Ovary (tissue), 9 donors: ENCODE data around the gene SLC22A12. TPM values are rescaled to one million over a fixed set of nuclear protein-coding genes. Genes with fewer than 3 reads are reported as not detected.

Experiments used
- DNase-seq, 5 donors: peaks; one replicate each; pipeline ENCODE4 v3.0.0-alpha.2; 2019 to 2020
- H3K27ac ChIP-seq, 2 donors: fragments of 200-600 bp; one replicate each; pipeline versions ENCODE4 v1.5.1 to v1.8.0; 2019 to 2022
- H3K27me3 ChIP-seq: fragments of 200-600 bp; one replicate; pipeline ENCODE4 v1.8.0; 2022
- H3K36me3 ChIP-seq: fragments of 200-600 bp; sonication (generic); one replicate; pipeline ENCODE4 v1.5.1; 2019
- H3K4me1 ChIP-seq: one replicate; pipeline ENCODE4 v1.8.1; 2013; ENCODE audit warnings: mild to moderate bottlenecking, moderate library complexity; ENCODE audit not compliant: insufficient read depth
- H3K4me3 ChIP-seq: fragments of 200-600 bp; sonication (generic); one replicate; pipeline ENCODE4 v1.5.1; 2017
- H3K9me3 ChIP-seq, 2 donors: fragments of 200-600 bp in 1 of 2; sonication (generic) in 1 of 2; one replicate each; pipeline versions ENCODE4 v1.5.1 to v1.8.1; 2013 to 2019; ENCODE audit warnings: mild to moderate bottlenecking in 1 of 2, moderate library complexity in 1 of 2
- EP300 ChIP-seq: sonication (generic); formaldehyde crosslinking; IDR thresholded peaks from one replicate; pipeline ENCODE4 v1.6.1; 2017; ENCODE audit warnings: antibody characterized with exemption
- POLR2A ChIP-seq: fragments of 450-650 bp; IDR thresholded peaks from one replicate; pipeline ENCODE4 v1.6.1; 2017; ENCODE audit warnings: antibody characterized with exemption, mild to moderate bottlenecking, moderate library complexity
- WGBS, 3 donors: extraction: QIAGEN DNeasy Blood & Tissue Kit in 1 of 3; methylation state at CpG; one replicate each; pipeline versions ENCODE4 v1.1.5 to v1.1.7; 2013 to 2017; 5-methylcytosine and 5-hydroxymethylcytosine counted together
- intact Hi-C, 4 donors: fragments of 100-400 bp; cut with DNase I; formaldehyde crosslinking; loops; one replicate each; pipeline versions ENCODE4 v1.11.0 to v1.15.1; 2022 to 2023
- polyA plus RNA-seq, 2 donors: library from polyadenylated mRNA; stranded (reverse); fragments of 200-250 nt in 1 of 2; fragments of 350-450 nt in 1 of 2; fragmentation: Illumina TruSeq in 1 of 2; extraction: RNeasy Lipid Tissue Mini Kit (QIAGEN cat#74804) in 1 of 2; gene quantifications; one replicate each; pipeline ENCODE4 v1.2.3, GENCODE V29; 2013 to 2014
- total RNA-seq, 7 donors: library from RNA; depleted of rRNA in 2 of 7; stranded (reverse); fragments of >200 nt in 2 of 7; fragmentation: NEBNext Ultra II Directional in 3 of 7; extraction: Animal tissue kit (Norgen Biotek cat#: 25700) in 3 of 7; gene quantifications; one replicate each; pipeline versions ENCODE4 v1.1.0 to v1.2.4, GENCODE V29; 2016 to 2023
- TF ChIP-seq, protein P1 (sequence below), 3 donors: fragments of 450-650 bp in 2 of 3; fragments of 200-600 bp in 1 of 3; IDR thresholded peaks; one replicate each; pipeline versions ENCODE4 v1.5.1 to v1.8.0; 2016 to 2022; ENCODE audit warnings: antibody characterized with exemption in 3 of 3, mild to moderate bottlenecking in 1 of 3
- donor health status: DM: no; HTN: no; CAD: no; lungs with moderate emphysema.
- donor health status: DM: no; HTN: no; CAD: no.
- donor health status: Bipolar disorder and iron deficiency.
- donor health status: DM: yes; HTN: yes; CAD: no.
- donor health status: DM: no; HTN: no; CAD: no.
- donor health status: DM: yes; HTN: yes; CAD: no.

SLC22A12 gene
- total and polyA plus RNA-seq, 9 donors: not detected

DNA sequence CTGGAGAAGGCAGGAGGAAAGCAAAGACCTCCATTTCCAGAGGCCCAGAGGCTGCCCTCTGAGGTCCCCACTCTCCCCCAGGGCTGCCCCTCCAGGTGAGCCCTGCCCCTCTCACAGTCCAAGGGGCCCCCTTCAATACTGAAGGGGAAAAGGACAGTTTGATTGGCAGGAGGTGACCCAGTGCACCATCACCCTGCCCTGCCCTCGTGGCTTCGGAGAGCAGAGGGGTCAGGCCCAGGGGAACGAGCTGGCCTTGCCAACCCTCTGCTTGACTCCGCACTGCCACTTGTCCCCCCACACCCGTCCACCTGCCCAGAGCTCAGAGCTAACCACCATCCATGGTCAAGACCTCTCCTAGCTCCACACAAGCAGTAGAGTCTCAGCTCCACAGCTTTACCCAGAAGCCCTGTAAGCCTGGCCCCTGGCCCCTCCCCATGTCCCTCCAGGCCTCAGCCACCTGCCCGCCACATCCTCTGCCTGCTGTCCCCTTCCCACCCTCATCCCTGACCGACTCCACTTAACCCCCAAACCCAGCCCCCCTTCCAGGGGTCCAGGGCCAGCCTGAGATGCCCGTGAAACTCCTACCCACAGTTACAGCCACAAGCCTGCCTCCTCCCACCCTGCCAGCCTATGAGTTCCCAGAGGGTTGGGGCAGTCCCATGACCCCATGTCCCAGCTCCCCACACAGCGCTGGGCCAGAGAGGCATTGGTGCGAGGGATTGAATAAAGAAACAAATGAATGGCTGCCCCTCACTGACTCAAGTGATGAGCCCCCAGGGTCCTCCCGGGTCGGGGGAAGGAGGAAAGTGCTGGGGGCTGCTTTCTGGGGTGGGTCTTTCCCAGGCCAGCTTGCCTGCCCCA, 10.8 kb downstream of the SLC22A12 start:
- Histone ChIP-seq H3K9me3 (no peaks in the 10 kb centered on the region), H3K4me3 (no peak overlapping the region), H3K27ac (no peak overlapping the region), H3K36me3 (no peaks in the 10 kb centered on the region), H3K4me1 (no peaks in the 10 kb centered on the region), H3K27me3 (no peaks in the 10 kb centered on the region)
- intact Hi-C loops: no loop called here
- no peak for DNase-seq
- 74 to 79% (median 75%) methylated on average over 12 of the region's 12 CpGs for WGBS, 3 donors
- TF ChIP-seq, protein P1, sequence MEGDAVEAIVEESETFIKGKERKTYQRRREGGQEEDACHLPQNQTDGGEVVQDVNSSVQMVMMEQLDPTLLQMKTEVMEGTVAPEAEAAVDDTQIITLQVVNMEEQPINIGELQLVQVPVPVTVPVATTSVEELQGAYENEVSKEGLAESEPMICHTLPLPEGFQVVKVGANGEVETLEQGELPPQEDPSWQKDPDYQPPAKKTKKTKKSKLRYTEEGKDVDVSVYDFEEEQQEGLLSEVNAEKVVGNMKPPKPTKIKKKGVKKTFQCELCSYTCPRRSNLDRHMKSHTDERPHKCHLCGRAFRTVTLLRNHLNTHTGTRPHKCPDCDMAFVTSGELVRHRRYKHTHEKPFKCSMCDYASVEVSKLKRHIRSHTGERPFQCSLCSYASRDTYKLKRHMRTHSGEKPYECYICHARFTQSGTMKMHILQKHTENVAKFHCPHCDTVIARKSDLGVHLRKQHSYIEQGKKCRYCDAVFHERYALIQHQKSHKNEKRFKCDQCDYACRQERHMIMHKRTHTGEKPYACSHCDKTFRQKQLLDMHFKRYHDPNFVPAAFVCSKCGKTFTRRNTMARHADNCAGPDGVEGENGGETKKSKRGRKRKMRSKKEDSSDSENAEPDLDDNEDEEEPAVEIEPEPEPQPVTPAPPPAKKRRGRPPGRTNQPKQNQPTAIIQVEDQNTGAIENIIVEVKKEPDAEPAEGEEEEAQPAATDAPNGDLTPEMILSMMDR (IDR thresholded peaks at IDR 0.05): no peak
- TF ChIP-seq EP300: no peak
- no peak for TF ChIP-seq POLR2A

DNA sequence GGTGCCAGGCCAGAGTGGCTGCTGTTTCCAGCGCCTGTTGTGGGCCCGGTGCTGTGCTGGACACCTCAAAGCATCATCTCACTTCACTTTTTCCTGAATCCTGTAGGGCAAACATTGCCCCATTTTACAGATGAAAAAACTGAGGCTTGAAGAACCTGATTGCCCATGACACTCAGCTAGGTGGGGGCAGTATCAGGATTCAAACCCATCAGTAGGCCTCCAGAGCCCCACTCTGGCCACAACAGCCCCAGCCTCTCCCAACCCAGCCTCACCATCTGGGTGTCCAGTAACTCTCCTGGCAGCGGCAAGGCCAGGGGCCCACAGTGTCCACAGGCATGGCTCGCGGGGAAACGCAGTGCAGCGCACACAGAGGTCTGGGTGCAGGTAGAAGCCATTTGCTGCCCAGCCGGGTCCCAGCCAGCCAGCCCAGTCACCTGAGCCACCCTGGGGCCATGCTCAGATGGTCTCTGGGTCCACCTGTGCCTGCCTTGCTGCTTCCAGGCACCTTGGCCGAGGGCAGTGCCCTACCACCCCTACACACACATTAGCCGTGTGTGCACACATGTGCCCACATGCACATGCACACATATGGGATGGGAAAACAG, 11.5 kb downstream of the SLC22A12 start:
- Histone ChIP-seq H3K27ac (no peak overlapping the region), H3K4me1 (peaks cover under 1% of the 10 kb centered on the region), H3K36me3 (no peaks in the 10 kb centered on the region), H3K27me3 (no peaks in the 10 kb centered on the region), H3K9me3 (no peaks in the 10 kb centered on the region), H3K4me3 (no peak overlapping the region)
- intact Hi-C loops: no loop called here
- TF ChIP-seq POLR2A (no peak), EP300 (no peak)
- TF ChIP-seq, protein P1 (IDR thresholded peaks at IDR 0.05): no peak
- 82 to 91% (median 88%) methylated on average over 10 of the region's 10 CpGs for WGBS, 3 donors
- no peak for DNase-seq

DNA sequence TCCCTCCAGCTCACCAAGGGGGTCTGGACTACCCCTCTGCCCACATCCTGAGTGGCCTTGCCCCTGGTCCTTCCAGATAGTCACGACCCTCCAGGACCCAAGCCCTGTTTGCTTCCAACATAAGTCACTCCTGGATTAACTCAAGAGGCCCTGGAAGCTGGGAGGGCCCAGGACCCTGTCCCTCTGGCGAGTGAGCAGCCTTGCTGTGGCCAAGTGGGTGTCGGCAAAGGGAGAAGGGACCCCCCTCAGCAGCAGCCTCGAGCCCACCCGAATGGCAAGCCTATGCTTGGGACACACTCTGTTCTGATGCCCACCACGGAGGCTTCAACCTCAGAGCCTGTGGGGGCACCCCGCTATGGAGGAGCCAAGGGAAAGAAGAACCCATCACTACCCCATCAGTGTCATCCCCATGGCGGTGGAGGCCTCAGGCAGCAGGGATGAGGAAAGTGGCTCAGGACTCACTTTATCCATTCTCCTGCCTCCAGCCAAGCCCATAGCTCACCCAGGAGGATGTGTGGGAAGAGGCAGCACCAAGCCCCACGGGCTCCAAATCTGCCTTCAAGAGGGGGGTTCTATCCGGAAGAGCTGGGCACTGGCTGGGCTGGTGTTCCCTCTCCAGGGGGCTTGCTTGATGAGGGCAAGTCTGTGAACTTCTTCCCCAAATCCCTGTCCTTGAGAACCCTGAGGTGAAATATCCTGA, 12.5 kb downstream of the SLC22A12 start:
- 77 to 80% (median 78%) methylated on average over 10 of the region's 10 CpGs for WGBS, 3 donors
- intact Hi-C loops: no loop called here
- no peaks in the 10 kb centered on the region for H3K36me3 ChIP-seq
- TF ChIP-seq EP300 (no peak), POLR2A (no peak)
- TF ChIP-seq, protein P1 (IDR thresholded peaks at IDR 0.05): no peak
- H3K27ac ChIP-seq: no peak overlapping the region
- H3K4me1 ChIP-seq: peaks cover 3% of the 10 kb centered on the region
- DNase-seq: no peak
- no peak overlapping the region for H3K4me3 ChIP-seq
- H3K27me3 ChIP-seq: no peaks in the 10 kb centered on the region
- H3K9me3 ChIP-seq: no peaks in the 10 kb centered on the region

DNA sequence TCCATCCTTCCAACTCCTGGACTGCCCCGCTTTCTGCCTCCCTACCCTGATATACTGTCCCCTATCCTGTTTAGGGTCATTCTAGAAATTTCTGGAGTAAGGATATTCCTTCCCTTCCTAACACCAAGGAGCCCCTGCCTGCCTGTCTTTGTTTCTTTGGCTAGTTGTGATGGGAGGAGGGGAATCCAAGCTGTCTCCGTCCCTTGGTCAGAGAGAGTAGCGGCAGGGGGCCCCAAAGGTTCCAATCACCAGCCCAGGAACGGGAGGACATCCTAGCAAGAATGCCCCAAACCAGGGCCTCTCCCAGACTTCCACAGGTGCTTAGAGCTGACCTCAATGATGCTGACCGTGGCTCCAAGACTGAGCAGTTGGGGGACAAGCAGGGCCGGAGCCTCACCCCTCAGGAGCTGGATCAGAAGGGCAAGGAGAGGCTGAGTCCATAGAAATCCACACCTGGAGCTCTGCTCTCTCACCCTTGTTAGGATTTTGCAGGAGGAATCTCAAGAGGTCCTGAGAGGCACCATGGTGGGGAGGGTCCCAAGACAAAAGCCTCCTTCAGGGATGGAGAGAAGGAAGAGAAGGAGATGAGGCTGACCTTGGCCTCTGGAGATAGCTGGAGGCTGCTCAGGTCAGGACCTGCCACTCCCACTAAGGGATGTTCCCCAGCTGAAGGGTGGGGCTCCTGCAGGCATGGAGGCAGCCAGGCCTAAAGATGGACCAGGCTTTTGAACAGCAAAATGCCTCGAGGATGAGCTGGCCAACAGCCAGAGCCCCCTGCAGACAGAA, 13.6 kb downstream of the SLC22A12 start:
- no peak for DNase-seq
- no peaks in the 10 kb centered on the region for H3K27me3 ChIP-seq
- 73 to 79% (median 76%) methylated on average over 7 of the region's 7 CpGs for WGBS, 3 donors
- no peaks in the 10 kb centered on the region for H3K9me3 ChIP-seq
- TF ChIP-seq EP300 (no peak), POLR2A (no peak)
- TF ChIP-seq, protein P1 (IDR thresholded peaks at IDR 0.05): no peak
- peaks cover 8% of the 10 kb centered on the region for H3K4me1 ChIP-seq
- intact Hi-C loops: no loop called here
- no peak overlapping the region for H3K4me3 ChIP-seq
- H3K27ac ChIP-seq: no peak overlapping the region
- no peaks in the 10 kb centered on the region for H3K36me3 ChIP-seq
